HCT116 (cell line): ENCODE results near the gene AFTPH. TPM values are rescaled to one million over a fixed set of nuclear protein-coding genes. Genes with fewer than 3 reads are reported as not detected.

Experiments used
- ATAC-seq: fragments of 200-7000 bp; cut with Tn5 transposase; 2 replicates; pipeline ENCODE4 v1.9.1; 2020; ENCODE audit warnings: mild to moderate bottlenecking, moderate library complexity
- BruUV-seq: library from RNA; stranded (reverse); fragments of 400-500 nt; replicated peaks from 2 replicates; lab custom pipeline; 2021; lab: Mats Ljungman, UMichigan
- CTCF ChIA-PET: fragments of 300-600 bp; sonication (Branson Sonifier 250); formaldehyde crosslinking; loops from one replicate; lab custom pipeline; 2021; ENCODE audit warnings: antibody characterized with exemption; lab: Charles Lee
- POLR2A ChIA-PET: fragments of 300-600, 350-600 bp; sonication (Branson Sonifier 250); formaldehyde crosslinking; loops from one replicate; lab custom pipeline; 2021; ENCODE audit warnings: antibody characterized with exemption; lab: Charles Lee
- RAD21 ChIA-PET, 2 experiments: fragments of 300-600 bp; sonication (Branson Sonifier 250); formaldehyde crosslinking; loops; one replicate each; lab custom pipeline; 2023; ENCODE audit warnings: low total read pairs in 2 of 2; ENCODE audit not compliant: uncharacterized antibody in 2 of 2, unreplicated experiment in 2 of 2, low non-redundant PET in 1 of 2; lab: Charles Lee
- DNase-seq: peaks from one replicate; pipeline ENCODE4 v3.0.0-alpha.2; 2010; ENCODE audit warnings: low read depth, low spot score
- H2AFZ ChIP-seq: fragments of 200-600 bp; shearing (Covaris generic), sonication (generic); 2 replicates; pipeline ENCODE4 v1.6.1; 2017; ENCODE audit warnings: low read depth, mixed run types, mixed read lengths, antibody characterized with exemption, low read length; ENCODE audit not compliant: poor library complexity, severe bottlenecking
- H3K27ac ChIP-seq: 2 replicates; pipeline ENCODE4 v1.5.1; 2012; ENCODE audit warnings: low read depth, low read length
- H3K27me3 ChIP-seq: fragments of 200-600 bp; sonication (generic); 2 replicates; pipeline ENCODE4 v1.6.1; 2016; ENCODE audit warnings: mixed run types, low read length, mixed read lengths; ENCODE audit not compliant: insufficient read depth
- H3K36me3 ChIP-seq, 2 experiments: fragments of 200-500 bp in 1 of 2; fragments of 200-600 bp in 1 of 2; sonication (Bioruptor generic) in 1 of 2; sonication (generic) in 1 of 2; 2 replicates each; pipeline versions ENCODE4 v1.5.1 to v1.6.1; 2014 to 2016; ENCODE audit warnings: low read length in 2 of 2, inconsistent platforms in 1 of 2, mixed read lengths in 1 of 2, mixed run types in 1 of 2; ENCODE audit not compliant: insufficient read depth in 2 of 2, control insufficient read depth in 1 of 2
- H3K4me1 ChIP-seq, 2 experiments: fragments of 200-600 bp in 1 of 2; sonication (generic) in 1 of 2; 2 replicates each; pipeline versions ENCODE4 v1.5.1 to v1.6.1; 2012 to 2017; ENCODE audit warnings: low read length in 2 of 2, inconsistent platforms in 1 of 2, mild to moderate bottlenecking in 1 of 2, mixed read lengths in 1 of 2, mixed run types in 1 of 2, moderate library complexity in 1 of 2; ENCODE audit not compliant: insufficient read depth in 2 of 2, control insufficient read depth in 1 of 2
- H3K4me2 ChIP-seq: fragments of 200-600 bp; sonication (generic); 2 replicates; pipeline ENCODE4 v1.6.1; 2017; ENCODE audit warnings: mixed run types, low read length, mixed read lengths
- H3K4me3 ChIP-seq, 2 experiments: fragments of 200-600 bp in 1 of 2; sonication (generic) in 1 of 2; replicated peaks in 1 of 2; 2 replicates each; pipeline ENCODE4 v1.5.1; 2011 to 2016; ENCODE audit warnings: low read length in 2 of 2, control low read depth in 1 of 2, low read depth in 1 of 2, mild to moderate bottlenecking in 1 of 2, mixed read lengths in 1 of 2, mixed run types in 1 of 2
- H3K79me2 ChIP-seq: fragments of 200-600 bp; sonication (generic); 2 replicates; pipeline ENCODE4 v1.6.1; 2017; ENCODE audit warnings: mild to moderate bottlenecking, mixed run types, low read length, moderate library complexity, mixed read lengths; ENCODE audit not compliant: insufficient read depth
- H3K9ac ChIP-seq: fragments of 200-600 bp; sonication (generic); 2 replicates; pipeline ENCODE4 v1.6.1; 2016; ENCODE audit warnings: low read length, mixed read lengths
- H3K9me2 ChIP-seq: fragments of 200-600 bp; sonication (generic), shearing (Covaris generic); 2 replicates; pipeline ENCODE4 v1.6.1; 2017; ENCODE audit warnings: mixed run types, mild to moderate bottlenecking, moderate library complexity; ENCODE audit not compliant: insufficient read depth
- H3K9me3 ChIP-seq, 2 experiments: fragments of 200-500 bp in 1 of 2; fragments of 200-600 bp in 1 of 2; sonication (Bioruptor generic) in 1 of 2; sonication (generic) in 1 of 2; 2 replicates each; pipeline ENCODE4 v1.6.1; 2014 to 2017; ENCODE audit warnings: low read length in 2 of 2, mixed read lengths in 2 of 2, inconsistent platforms in 1 of 2, low read depth in 1 of 2, mild to moderate bottlenecking in 1 of 2, mixed run types in 1 of 2, moderate library complexity in 1 of 2; ENCODE audit not compliant: control insufficient read depth in 1 of 2, insufficient read depth in 1 of 2
- H4K20me1 ChIP-seq: fragments of 200-600 bp; sonication (generic), shearing (Covaris generic); 2 replicates; pipeline ENCODE4 v1.6.1; 2017; ENCODE audit warnings: mixed run types, mild to moderate bottlenecking, moderate library complexity; ENCODE audit not compliant: insufficient read depth
- EZH2phosphoT487 ChIP-seq: fragments of 200-600 bp; IDR thresholded peaks from 2 replicates; pipeline ENCODE4 v1.6.1; 2018; ENCODE audit warnings: antibody characterized with exemption, borderline replicate concordance
- JUND ChIP-seq: IDR thresholded peaks from 2 replicates; pipeline ENCODE4 v1.6.1; 2012
- POLR2A ChIP-seq: IDR thresholded peaks from 2 replicates; pipeline ENCODE4 v1.7.0; 2011; ENCODE audit warnings: borderline replicate concordance; ENCODE audit not compliant: insufficient read depth, insufficient read length; ENCODE audit errors: extremely low read depth
- ZBTB33 ChIP-seq: IDR thresholded peaks from 2 replicates; pipeline ENCODE4 v1.6.1; 2011; ENCODE audit warnings: mild to moderate bottlenecking, low read length, moderate library complexity; ENCODE audit not compliant: insufficient replicate concordance; ENCODE audit errors: extremely low read depth
- intact Hi-C: fragments of 100-400 bp; cut with micrococcal nuclease; formaldehyde crosslinking; loops from 2 replicates; pipeline ENCODE4 v1.10.0; 2022
- total RNA-seq: library from RNA; stranded (reverse); gene quantifications from one replicate; pipeline ENCODE4 v1.2.1, GENCODE V29; 2021; ENCODE audit not compliant: unreplicated experiment
- TF ChIP-seq, protein P1 (sequence below): IDR thresholded peaks from 2 replicates; pipeline ENCODE4 v1.6.1; 2012; ENCODE audit warnings: low read depth

AFTPH gene
- total RNA-seq, 1 experiment from 2014 or later, result 23.6 TPM

DNA sequence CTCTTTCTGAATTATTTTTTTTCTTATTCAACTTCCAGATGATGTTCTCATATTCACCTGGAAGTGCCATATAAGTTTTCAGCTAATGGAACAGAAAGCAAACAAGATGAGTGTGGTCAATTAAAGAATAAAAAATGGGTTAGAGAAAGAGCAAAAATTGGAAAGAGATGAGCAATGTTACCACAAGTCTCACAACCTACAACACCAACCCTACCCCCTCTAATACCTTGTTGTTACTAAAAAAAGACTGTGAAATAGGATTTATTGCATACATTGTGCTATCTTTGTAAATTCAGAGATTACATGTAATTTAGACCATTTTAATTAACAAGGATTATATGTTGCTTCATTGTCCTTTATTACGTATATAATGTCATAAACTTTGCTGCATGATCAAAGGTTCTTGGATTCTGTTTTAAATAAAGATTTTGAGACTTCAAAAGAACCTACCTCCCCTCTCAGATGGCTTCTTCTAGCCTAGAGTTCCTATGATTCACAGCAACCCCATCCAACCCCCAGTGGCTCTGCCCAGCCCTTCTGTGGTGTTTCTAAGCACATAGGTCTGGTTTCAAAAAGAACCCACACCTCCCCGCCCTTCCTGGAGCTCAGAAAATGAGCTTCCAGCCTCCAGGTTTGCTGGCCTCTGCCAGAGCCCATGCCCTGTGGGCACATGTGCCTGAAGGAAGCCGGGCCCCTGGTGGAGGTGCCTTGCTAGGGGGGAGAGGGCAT, 45.5 kb upstream of the AFTPH start (continued):
- TF ChIP-seq ZBTB33 (no peak), EZH2phosphoT487 (no peak), POLR2A (no peak)
- TF ChIP-seq, protein P1, sequence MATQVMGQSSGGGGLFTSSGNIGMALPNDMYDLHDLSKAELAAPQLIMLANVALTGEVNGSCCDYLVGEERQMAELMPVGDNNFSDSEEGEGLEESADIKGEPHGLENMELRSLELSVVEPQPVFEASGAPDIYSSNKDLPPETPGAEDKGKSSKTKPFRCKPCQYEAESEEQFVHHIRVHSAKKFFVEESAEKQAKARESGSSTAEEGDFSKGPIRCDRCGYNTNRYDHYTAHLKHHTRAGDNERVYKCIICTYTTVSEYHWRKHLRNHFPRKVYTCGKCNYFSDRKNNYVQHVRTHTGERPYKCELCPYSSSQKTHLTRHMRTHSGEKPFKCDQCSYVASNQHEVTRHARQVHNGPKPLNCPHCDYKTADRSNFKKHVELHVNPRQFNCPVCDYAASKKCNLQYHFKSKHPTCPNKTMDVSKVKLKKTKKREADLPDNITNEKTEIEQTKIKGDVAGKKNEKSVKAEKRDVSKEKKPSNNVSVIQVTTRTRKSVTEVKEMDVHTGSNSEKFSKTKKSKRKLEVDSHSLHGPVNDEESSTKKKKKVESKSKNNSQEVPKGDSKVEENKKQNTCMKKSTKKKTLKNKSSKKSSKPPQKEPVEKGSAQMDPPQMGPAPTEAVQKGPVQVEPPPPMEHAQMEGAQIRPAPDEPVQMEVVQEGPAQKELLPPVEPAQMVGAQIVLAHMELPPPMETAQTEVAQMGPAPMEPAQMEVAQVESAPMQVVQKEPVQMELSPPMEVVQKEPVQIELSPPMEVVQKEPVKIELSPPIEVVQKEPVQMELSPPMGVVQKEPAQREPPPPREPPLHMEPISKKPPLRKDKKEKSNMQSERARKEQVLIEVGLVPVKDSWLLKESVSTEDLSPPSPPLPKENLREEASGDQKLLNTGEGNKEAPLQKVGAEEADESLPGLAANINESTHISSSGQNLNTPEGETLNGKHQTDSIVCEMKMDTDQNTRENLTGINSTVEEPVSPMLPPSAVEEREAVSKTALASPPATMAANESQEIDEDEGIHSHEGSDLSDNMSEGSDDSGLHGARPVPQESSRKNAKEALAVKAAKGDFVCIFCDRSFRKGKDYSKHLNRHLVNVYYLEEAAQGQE, result no peak

DNA sequence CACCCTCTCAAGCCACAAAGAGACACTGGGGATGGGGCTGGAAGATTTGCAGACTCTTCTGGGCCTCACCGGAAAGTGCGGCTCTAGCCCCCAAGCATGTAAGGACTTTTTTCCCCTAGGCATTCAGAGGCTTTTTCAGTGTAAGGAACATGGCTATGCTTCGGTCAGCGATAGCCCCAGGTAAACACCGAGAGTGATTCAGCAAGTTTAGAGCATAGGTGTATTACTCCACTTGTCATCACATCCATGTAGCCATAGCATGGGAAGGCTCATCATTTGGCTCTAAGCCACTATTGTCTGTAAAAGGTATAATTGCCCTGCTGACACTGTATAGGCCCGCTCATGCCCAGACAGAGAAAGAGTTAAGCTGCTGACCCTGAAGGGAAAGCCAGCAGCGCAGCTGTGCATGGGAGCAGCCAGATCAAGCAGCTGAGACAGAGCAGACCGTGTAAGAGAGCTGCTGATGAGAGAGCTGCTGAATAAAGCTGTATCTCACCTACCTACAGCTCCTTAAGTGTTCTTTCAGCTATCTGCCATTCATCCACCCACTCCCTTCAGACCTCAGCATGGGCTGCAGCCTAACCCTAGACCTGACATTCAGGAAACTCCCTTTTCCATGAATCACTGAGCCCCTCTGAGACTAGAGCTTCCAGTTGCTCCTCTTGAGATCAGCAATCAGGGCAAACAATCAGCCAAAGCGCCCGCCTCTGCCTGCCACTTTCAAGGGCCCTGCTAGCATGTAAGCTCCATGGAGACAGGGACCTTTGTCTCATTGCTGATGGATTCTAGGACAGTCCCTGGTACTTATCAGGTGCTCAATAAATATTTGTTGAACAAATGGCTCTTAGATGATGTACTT, 44.6 kb upstream of the AFTPH start:
- DNase-seq, result no peak
- no peak overlapping the region for H3K27ac ChIP-seq
- ATAC-seq, result no peak

More for the DNA sequence above, 44.6 kb upstream of the AFTPH start:
- no peaks in the 10 kb centered on the region for H4K20me1 ChIP-seq
- H3K4me2 ChIP-seq, result no peak overlapping the region
- H3K9ac ChIP-seq, result no peak overlapping the region
- no peaks in the 10 kb centered on the region for H3K9me3 ChIP-seq
- CTCF ChIA-PET, result interaction anchor here (1.9 kb wide), 1 partner anchor 8 kb away, joined by 9 read pairs; no protein-coding TSS in a partner anchor
- no peaks in the 10 kb centered on the region for H3K79me2 ChIP-seq
- no peaks in the 10 kb centered on the region for H3K36me3 ChIP-seq
- H3K4me1 ChIP-seq, result peaks cover 0 to 5% of the 10 kb centered on the region in 2 experiments; a peak in 1 of 4 replicates
- POLR2A ChIA-PET, result no interaction called here
- no peak overlapping the region for H2AFZ ChIP-seq
- no peaks in the 10 kb centered on the region for H3K9me2 ChIP-seq
- H3K27me3 ChIP-seq, result no peaks in the 10 kb centered on the region
- BruUV-seq, result no TSS peak
- RAD21 ChIA-PET, result no interaction called here
- intact Hi-C loops, result no loop called here
- TF ChIP-seq JUND, result no peak
- H3K4me3 ChIP-seq, result no peak overlapping the region
